Prostate gland (tissue), 2 donors: ENCODE results near the gene SNED1.

Experiments
- POLR2AphosphoS5 ChIP-seq: sonication (generic); formaldehyde crosslinking; IDR thresholded peaks from one replicate; pipeline ENCODE4 v1.6.1; 2017; ENCODE audit warnings: antibody characterized with exemption
- TF ChIP-seq, protein P1 (sequence below), 4 experiments: fragments of 200-600 bp in 2 of 4; fragments of 450-650 bp in 2 of 4; sonication (generic) in 2 of 4; IDR thresholded peaks; 1 replicate in 3 of 4; 2 replicates in 1 of 4; pipeline ENCODE4 v1.5.1; 2016 to 2019; ENCODE audit warnings: antibody characterized with exemption in 4 of 4, mild to moderate bottlenecking in 2 of 4, moderate library complexity in 2 of 4

- TF ChIP-seq, protein P1, sequence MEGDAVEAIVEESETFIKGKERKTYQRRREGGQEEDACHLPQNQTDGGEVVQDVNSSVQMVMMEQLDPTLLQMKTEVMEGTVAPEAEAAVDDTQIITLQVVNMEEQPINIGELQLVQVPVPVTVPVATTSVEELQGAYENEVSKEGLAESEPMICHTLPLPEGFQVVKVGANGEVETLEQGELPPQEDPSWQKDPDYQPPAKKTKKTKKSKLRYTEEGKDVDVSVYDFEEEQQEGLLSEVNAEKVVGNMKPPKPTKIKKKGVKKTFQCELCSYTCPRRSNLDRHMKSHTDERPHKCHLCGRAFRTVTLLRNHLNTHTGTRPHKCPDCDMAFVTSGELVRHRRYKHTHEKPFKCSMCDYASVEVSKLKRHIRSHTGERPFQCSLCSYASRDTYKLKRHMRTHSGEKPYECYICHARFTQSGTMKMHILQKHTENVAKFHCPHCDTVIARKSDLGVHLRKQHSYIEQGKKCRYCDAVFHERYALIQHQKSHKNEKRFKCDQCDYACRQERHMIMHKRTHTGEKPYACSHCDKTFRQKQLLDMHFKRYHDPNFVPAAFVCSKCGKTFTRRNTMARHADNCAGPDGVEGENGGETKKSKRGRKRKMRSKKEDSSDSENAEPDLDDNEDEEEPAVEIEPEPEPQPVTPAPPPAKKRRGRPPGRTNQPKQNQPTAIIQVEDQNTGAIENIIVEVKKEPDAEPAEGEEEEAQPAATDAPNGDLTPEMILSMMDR (IDR thresholded peaks at IDR 0.05), result no peak
- no peak for TF ChIP-seq POLR2AphosphoS5
These were observed 49.3 kb upstream of the SNED1 start for GRCh38 chr2:240948905-240949790.
